Posterior vena cava (tissue), 2 donors: ENCODE results near the gene SLC25A10. TPM values are rescaled to one million over a fixed set of nuclear protein-coding genes. Genes with fewer than 3 reads are reported as not detected.

Experiments
- DNase-seq: peaks from one replicate; pipeline ENCODE4 v3.0.0-alpha.2; 2020; ENCODE audit warnings: low spot score
- intact Hi-C, 2 donors: fragments of 100-400 bp; cut with DNase I; formaldehyde crosslinking; loops; one replicate each; pipeline versions ENCODE4 v1.14.1 to v1.14.2; 2022 to 2023
- total RNA-seq, 2 donors: library from RNA; stranded (reverse); fragmentation: NEBNext Ultra II Directional; extraction: Animal tissue kit (Norgen Biotek cat#: 25700); gene quantifications; one replicate each; pipeline ENCODE4 v1.2.1, GENCODE V29; 2021
- donor health status: DM: yes; HTN: yes; CAD: no.
- donor health status: DM: yes; HTN: yes; CAD: no.

Gene SLC25A10
- total RNA-seq, 2 donors from 2014 or later: 1.9 to 2.3 TPM

DNA sequence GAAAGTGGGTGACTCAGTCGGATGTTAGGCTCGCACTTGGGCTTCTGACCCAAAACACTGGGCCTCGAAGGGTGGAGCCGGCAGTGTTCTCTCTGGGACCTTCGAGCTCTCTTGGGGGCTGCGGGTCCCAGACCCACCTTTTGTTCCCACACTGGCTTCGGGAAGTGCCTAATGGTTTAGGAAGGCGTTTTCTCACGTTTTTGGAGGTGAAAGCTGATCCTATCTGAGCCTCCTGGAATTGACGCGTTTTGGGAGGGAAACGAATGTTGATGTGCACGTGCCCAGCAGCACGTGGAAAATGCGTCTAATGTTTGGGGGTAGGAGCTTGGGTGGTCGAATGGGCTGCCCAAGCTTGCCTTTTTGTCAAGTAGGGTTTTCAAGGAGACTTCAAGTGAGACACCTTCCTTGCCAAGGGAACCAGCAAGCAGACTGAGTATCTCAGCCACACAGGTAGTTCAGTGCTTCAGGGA lies 27.6 kb upstream of the SLC25A10 start:
- no peak for DNase-seq

GRCh38 chr17:81685108-81685507 lies 27.0 kb upstream of the SLC25A10 start:
- no peak for DNase-seq
- intact Hi-C loops: no loop called here

More for the DNA sequence above, 27.6 kb upstream of the SLC25A10 start:
- intact Hi-C loops: no loop called here

DNA sequence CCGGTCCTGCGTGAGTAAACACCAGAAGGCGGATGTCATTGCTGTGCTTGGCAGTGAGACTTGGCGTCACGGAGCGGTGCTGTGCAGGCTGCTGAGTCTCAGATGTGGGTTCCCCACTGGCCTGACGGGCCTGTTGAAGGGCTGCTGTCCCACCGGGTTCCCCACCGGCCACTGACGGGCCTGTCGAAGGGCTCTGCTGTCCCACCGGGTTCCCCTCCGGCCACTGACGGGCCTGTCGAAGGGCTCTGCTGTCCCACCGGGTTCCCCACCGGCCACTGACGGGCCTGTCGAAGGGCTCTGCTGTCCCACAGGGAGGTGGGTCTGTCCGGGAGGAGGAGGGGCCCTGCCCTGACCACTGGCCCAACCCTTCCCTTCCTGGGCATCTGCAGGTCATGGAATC lies 25.5 kb upstream of the SLC25A10 start:
- no peak for DNase-seq
- intact Hi-C loops: no loop called here

DNA sequence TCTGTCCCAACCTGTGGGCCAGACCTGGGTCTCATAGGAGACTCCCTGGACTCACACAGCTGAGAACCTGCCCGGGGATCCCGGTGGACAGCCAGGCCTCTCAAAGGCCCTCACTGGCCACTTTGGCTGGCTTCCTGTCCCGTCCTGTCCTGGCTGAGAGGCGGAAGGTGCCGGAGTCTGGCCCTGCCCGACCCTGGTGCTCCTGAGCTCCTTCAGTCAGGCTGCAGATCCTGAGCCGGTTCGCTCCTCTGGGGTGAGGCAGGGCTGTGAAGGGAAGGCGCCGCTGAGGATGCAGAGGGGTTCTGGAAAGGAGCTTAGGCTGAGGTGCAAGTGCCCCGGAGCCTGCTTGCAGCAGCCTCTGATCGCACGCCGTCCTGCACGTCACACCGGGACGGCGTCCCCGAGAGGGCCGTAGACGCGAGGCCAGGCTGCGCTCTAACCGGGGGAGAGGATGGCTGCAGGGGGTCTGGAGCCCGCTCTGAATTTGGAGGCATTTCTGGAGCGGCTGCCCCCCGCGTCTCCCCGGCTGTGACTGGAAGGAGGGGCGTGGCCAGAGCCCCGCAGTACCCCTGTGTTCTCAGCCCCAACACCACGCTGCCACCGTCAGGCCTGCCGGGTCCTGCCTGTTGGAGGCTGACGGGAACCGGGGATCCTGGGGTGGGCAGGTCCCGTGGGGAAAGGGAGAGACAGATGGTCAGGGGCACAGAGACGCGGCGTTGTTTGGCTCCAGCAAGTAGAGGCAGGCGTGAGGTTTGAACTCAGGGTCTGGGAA lies 24.1 kb upstream of the SLC25A10 start:
- intact Hi-C loops: no loop called here

DNA sequence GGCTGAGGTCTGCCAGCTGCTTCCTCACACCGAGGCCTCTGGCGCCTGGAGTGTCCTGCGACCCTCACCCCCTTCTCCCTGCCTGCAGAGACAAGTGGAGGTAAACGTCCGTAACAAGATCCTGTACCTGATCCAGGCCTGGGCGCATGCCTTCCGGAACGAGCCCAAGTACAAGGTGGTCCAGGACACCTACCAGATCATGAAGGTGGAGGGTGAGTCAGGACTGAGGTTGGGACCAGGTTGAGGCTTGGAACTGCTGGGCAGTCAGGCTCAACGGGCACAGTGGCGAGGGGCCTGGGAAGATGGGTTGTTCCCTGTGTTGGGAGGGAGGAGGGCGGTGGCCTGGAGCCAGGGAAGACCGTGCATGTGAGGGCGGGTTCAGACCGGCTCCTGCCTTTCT lies 23.5 kb upstream of the SLC25A10 start:
- intact Hi-C loops: no loop called here
- DNase-seq: peak; percentile 73

More for the DNA sequence above, 24.1 kb upstream of the SLC25A10 start:
- DNase-seq: no peak

- intact Hi-C loops: no loop called here
- no peak for DNase-seq
These were observed 22.0 kb upstream of the SLC25A10 start for GRCh38 chr17:81690066-81690465.

DNA sequence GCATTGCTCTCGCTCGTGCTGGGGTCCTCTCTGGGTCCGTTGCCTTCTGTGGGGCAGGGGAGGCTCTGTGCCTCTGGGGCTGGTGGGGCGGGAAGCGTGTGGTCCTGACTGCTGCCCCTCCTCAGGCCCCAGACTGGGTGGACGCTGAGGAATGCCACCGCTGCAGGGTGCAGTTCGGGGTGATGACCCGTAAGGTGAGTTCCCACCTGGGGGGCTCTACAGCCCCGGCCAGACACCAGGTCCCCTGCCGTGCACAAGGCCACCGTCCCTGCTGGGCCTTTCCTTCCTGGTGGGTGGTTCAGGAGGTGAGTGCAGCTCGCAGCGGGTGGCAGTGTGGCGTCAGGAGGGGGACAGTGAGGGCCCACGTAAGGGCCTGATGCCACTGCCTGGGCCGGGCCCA lies 21.5 kb upstream of the SLC25A10 start:
- intact Hi-C loops: no loop called here

GRCh38 chr17:81691196-81691595 lies 20.9 kb upstream of the SLC25A10 start:
- intact Hi-C loops: no loop called here
- DNase-seq: no peak

More for the DNA sequence above, 21.5 kb upstream of the SLC25A10 start:
- no peak for DNase-seq

DNA sequence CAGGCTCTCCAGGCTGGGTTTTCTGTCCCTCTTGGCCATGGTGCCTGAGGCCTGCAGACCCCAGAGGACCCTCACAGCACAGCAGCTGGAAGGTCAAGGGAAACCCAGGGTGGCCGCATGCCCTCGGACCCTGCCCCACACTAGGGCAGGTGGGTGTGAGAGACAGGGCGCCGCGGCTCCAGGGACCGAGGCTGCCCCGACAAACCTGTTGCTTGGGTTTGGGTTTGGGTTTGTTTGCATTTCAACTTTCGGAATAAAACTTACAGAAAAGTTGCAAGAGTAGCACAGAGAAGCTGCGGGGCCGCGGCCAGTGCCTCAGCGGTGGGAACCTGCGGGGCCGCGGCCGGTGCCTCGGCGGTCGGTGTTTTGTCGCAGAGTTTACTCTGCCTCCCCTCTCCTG lies 20.5 kb upstream of the SLC25A10 start:
- DNase-seq: no peak
- intact Hi-C loops: no loop called here

DNA sequence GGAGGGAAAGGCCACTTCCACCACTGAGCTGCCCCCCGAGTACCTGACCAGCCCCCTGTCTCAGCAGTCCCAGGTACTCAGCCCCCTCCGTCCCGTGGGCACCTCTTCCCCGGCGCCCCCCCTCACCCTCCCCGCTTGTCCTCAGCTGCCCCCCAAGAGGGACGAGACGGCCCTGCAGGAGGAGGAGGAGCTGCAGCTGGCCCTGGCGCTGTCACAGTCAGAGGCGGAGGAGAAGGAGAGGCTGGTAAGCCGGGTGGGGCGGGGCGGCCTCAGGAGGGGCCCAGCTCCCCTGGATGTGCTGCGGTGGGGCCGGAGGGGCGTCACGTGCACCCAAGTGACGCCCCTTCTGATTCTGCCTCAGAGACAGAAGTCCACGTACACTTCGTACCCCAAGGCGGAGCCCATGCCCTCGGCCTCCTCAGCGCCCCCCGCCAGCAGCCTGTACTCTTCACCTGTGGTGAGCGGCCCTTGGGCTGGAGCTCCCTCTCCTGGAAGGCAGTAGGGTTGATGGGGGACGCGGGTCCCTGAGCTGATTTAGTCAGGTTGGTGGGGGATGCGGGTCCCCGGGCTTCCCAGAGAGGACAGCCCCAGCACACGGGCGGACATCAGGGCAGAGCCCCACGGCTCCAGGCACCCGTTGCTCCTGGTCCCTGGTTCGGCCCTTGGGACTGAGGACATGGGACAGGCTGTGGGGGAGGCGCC lies 18.4 kb upstream of the SLC25A10 start:
- intact Hi-C loops: no loop called here
- DNase-seq: no peak

GRCh38 chr17:81694810-81695209 lies 17.3 kb upstream of the SLC25A10 start:
- intact Hi-C loops: no loop called here

DNA sequence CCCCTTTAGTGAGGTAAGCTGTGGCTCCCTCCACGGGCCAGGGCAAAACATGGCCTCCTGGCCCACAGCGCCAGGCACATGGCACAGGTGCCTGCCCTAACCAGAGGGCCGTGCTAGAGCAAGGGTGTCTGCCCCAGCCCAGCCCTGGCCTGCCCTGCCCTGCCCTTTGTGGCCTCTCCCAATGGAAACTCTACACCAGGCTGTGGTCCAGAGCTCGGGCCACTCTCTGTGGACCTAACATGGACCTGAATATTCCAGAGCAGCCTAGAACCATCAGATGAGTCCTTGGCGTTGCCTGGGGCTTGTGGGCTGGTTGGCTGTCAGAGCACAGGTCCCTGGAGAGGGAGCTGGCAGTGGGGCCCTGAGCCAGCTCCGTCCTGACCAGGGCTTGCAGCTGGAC lies 16.9 kb upstream of the SLC25A10 start:
- DNase-seq: no peak
- intact Hi-C loops: no loop called here

More at GRCh38 chr17:81694810-81695209, 17.3 kb upstream of the SLC25A10 start:
- no peak for DNase-seq

- intact Hi-C loops: no loop called here
- DNase-seq: no peak
These were observed 16.3 kb upstream of the SLC25A10 start for GRCh38 chr17:81695801-81696200.

- intact Hi-C loops: no loop called here
These were observed 15.7 kb upstream of the SLC25A10 start for GRCh38 chr17:81696218-81696941.

DNA sequence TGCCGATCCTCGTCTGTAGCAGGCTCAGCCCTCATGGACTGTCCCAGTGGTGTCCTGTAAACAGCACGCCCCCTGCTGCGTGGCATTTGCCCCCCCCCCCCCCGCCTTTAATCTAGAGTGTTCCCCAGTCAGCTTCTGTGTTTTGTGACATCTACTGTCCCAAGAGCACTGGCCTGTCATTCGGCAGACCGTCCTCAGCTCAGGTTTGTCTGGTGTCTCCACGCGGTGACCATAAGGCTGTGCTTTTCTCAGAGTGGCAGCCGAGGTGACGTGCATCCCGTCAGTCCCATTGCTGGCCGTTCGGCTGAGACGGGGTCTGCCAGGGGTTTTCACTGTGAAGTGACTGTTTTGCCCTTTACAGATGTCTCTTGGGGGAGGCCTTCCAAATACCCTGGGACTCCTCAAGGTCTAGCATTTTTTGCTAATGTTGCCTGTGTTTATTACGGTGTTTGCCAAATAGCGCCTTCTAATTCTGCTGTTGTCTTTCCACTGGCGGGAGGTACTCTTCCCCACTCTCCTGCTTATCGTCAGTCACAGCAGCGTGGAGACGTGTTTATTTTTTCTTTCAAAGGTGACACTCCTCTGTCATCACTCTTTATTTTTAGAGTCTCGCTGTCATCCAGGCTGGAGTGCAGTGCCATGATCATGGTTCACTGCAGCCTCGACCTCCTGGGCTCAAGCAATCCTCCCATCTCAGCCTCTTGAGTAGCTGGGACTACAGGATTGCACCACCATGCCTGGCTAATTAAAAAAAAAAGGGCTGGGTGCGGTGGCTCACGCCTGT lies 14.6 kb upstream of the SLC25A10 start:
- no peak for DNase-seq
- intact Hi-C loops: no loop called here

More at GRCh38 chr17:81696218-81696941, 15.7 kb upstream of the SLC25A10 start:
- no peak for DNase-seq

- no peak for DNase-seq
- intact Hi-C loops: no loop called here
These were observed 11.5 kb upstream of the SLC25A10 start for GRCh38 chr17:81700353-81701287.

- intact Hi-C loops: no loop called here
- no peak for DNase-seq
These were observed 10.6 kb upstream of the SLC25A10 start for GRCh38 chr17:81701288-81702071.
